OCI-LY7 (cell line): ENCODE data around the gene SLC38A3.

Experiments
- CTCF ChIP-seq: fragments of 200-600 bp; sonication (generic); conservative IDR thresholded peaks from 2 replicates; pipeline ENCODE4 v1.5.1; 2014; ENCODE audit warnings: mild to moderate bottlenecking, antibody characterized with exemption, low read length, moderate library complexity, mixed read lengths
- EZH2phosphoT487 ChIP-seq: fragments of 200-600 bp; sonication (generic); IDR thresholded peaks from 2 replicates; pipeline ENCODE4 v1.6.1; 2018; ENCODE audit warnings: low read depth, borderline replicate concordance, mild to moderate bottlenecking, mixed run types, antibody characterized with exemption, low read length, moderate library complexity, mixed read lengths

GRCh38 chr3:50202353-50203112 lies 2.5 kb upstream of the SLC38A3 start:
- TF ChIP-seq CTCF (no peak), EZH2phosphoT487 (no peak)
